Esophagus squamous epithelium (tissue), 5 donors: Measurements from ENCODE around the gene MAN1C1. TPM values are rescaled to one million over a fixed set of nuclear protein-coding genes. Genes with fewer than 3 reads are reported as not detected.
A peak's percentile ranks its signal among the peaks of the same experiment; 100 is the strongest.

ENCODE experiments used
- DNase-seq: peaks from one replicate; lab custom pipeline; 2025; lab: John Stamatoyannopoulos, UW
- H3K27ac ChIP-seq, 4 donors: fragments of 200-600 bp; sonication (generic); one replicate each; pipeline ENCODE4 v1.5.1; 2016 to 2019; ENCODE audit warnings: mild to moderate bottlenecking in 1 of 4
- H3K27me3 ChIP-seq, 4 donors: fragments of 200-600 bp; sonication (generic); 1 replicate in 3 of 4; 2 replicates in 1 of 4; pipeline versions ENCODE4 v1.5.1 to v1.6.0; 2017 to 2021; ENCODE audit warnings: antibody characterized with exemption in 1 of 4
- H3K36me3 ChIP-seq, 3 donors: fragments of 200-600 bp; sonication (generic); one replicate each; pipeline ENCODE4 v1.5.1; 2016 to 2019
- H3K4me1 ChIP-seq, 3 donors: fragments of 200-600 bp; sonication (generic); one replicate each; pipeline ENCODE4 v1.5.1; 2017 to 2019
- H3K4me3 ChIP-seq, 4 donors: fragments of 200-600 bp; sonication (generic); 1 replicate in 3 of 4; 2 replicates in 1 of 4; pipeline ENCODE4 v1.5.1; 2016 to 2019; ENCODE audit warnings: mild to moderate bottlenecking in 2 of 4, moderate library complexity in 1 of 4
- H3K9me3 ChIP-seq, 3 donors: fragments of 200-600 bp; sonication (generic); one replicate each; pipeline ENCODE4 v1.5.1; 2016 to 2019
- POLR2A ChIP-seq, 4 donors: fragments of 450-650 bp; IDR thresholded peaks; one replicate each; pipeline ENCODE4 v1.6.1; 2017; ENCODE audit warnings: antibody characterized with exemption in 4 of 4, mild to moderate bottlenecking in 4 of 4, moderate library complexity in 3 of 4
- WGBS, 2 donors: methylation state at CpG; one replicate each; pipeline ENCODE4 v1.1.5; 2018; 5-methylcytosine and 5-hydroxymethylcytosine counted together
- intact Hi-C: fragments of 100-400 bp; cut with DNase I; formaldehyde crosslinking; loops from one replicate; pipeline ENCODE4 v1.15.0; 2022
- total RNA-seq, 4 donors: library from RNA; depleted of rRNA; stranded (reverse); fragments of >200 nt; gene quantifications; one replicate each; pipeline ENCODE4 v1.1.0, GENCODE V29; 2016
- TF ChIP-seq, protein P1 (sequence below), 6 experiments: fragments of 450-650 bp in 4 of 6; fragments of 200-600 bp in 2 of 6; sonication (generic) in 2 of 6; IDR thresholded peaks; one replicate each; pipeline ENCODE4 v1.5.1; 2016 to 2019; ENCODE audit warnings: antibody characterized with exemption in 6 of 6, mild to moderate bottlenecking in 4 of 6, moderate library complexity in 4 of 6
- donor health status: DM: yes; HTN: yes; CAD: no.

MAN1C1 gene
- total RNA-seq, 4 donors from 2014 or later = 0.91 to 7.4 (median 3.8) TPM

GRCh38 chr1:25651036-25651640 lies 34.5 kb downstream of the MAN1C1 start:
- no peaks in the 10 kb centered on the region for H3K9me3 ChIP-seq
- H3K36me3 ChIP-seq = peaks cover 0 to 1% (median 0%) of the 10 kb centered on the region in 3 donors
- intact Hi-C loops = no loop called here
- peaks cover 0 to 59% (median 13%) of the 10 kb centered on the region in 3 donors for H3K4me1 ChIP-seq
- 69 to 91% methylated on average over 4 to 6 of the region's 8 CpGs for WGBS, 2 donors
- no peaks in the 10 kb centered on the region for H3K27me3 ChIP-seq
- H3K27ac ChIP-seq = peak overlapping the region in 2 of 4 donors; percentile 33 to 39
- no peak for TF ChIP-seq POLR2A (IDR thresholded peaks at IDR 0.05)
- TF ChIP-seq, protein P1, sequence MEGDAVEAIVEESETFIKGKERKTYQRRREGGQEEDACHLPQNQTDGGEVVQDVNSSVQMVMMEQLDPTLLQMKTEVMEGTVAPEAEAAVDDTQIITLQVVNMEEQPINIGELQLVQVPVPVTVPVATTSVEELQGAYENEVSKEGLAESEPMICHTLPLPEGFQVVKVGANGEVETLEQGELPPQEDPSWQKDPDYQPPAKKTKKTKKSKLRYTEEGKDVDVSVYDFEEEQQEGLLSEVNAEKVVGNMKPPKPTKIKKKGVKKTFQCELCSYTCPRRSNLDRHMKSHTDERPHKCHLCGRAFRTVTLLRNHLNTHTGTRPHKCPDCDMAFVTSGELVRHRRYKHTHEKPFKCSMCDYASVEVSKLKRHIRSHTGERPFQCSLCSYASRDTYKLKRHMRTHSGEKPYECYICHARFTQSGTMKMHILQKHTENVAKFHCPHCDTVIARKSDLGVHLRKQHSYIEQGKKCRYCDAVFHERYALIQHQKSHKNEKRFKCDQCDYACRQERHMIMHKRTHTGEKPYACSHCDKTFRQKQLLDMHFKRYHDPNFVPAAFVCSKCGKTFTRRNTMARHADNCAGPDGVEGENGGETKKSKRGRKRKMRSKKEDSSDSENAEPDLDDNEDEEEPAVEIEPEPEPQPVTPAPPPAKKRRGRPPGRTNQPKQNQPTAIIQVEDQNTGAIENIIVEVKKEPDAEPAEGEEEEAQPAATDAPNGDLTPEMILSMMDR (IDR thresholded peaks at IDR 0.05) = no peak
- H3K4me3 ChIP-seq = no peak overlapping the region
- no peak for DNase-seq

- no peak for DNase-seq
- no peaks in the 10 kb centered on the region for H3K36me3 ChIP-seq
- no peak overlapping the region for H3K4me3 ChIP-seq
- H3K27me3 ChIP-seq = no peaks in the 10 kb centered on the region
- peaks cover 0 to 68% (median 16%) of the 10 kb centered on the region in 3 donors for H3K4me1 ChIP-seq
- intact Hi-C loops = no loop called here
- TF ChIP-seq, protein P1 (IDR thresholded peaks at IDR 0.05) = no peak
- TF ChIP-seq POLR2A (IDR thresholded peaks at IDR 0.05) = no peak
- H3K9me3 ChIP-seq = no peaks in the 10 kb centered on the region
- WGBS, 2 donors = 85 to 90% methylated on average over 2 of the region's 12 CpGs
- peak overlapping the region in 1 of 4 donors; percentile 11 for H3K27ac ChIP-seq
Observed at GRCh38 chr1:25651824-25652741, 35.5 kb downstream of the MAN1C1 start.

GRCh38 chr1:25653558-25653957 lies 37.0 kb downstream of the MAN1C1 start:
- Histone ChIP-seq H3K4me1 (peaks cover under 1 to 69% (median 22%) of the 10 kb centered on the region in 3 donors), H3K9me3 (no peaks in the 10 kb centered on the region), H3K27me3 (no peaks in the 10 kb centered on the region), H3K27ac (no peak overlapping the region), H3K4me3 (no peak overlapping the region), H3K36me3 (no peaks in the 10 kb centered on the region)
- WGBS, 2 donors = 62 to 100% methylated on average over 1 to 7 of the region's 10 CpGs
- TF ChIP-seq POLR2A (IDR thresholded peaks at IDR 0.05) = no peak
- TF ChIP-seq, protein P1 (IDR thresholded peaks at IDR 0.05) = no peak
- intact Hi-C loops = no loop called here
- no peak for DNase-seq

DNA sequence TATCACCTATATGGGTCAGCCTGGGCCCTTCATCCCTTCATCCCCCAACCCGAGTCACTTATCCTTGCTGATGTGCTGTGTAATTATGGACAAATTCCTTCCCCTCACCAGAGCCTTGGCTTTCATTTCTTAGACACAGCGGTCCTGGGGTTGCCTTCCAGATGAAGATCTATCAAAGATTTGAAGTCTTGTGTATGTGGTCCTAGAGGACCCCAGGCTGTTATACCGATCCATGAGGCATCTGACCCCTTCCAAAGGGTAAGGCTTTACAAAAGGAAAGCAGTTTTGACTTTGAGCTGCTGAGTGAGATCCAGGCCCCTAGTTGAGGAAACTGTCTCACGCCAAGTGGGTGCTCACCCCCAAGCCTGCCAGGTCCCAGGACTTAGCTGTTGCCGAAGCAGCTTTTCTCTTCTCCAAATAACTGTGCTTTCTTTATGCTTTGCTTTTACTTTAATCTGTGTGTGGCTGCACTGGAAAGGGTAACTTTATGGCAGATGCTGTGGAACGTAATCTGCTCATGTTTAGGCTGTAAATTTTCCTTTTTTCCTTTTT lies 37.6 kb downstream of the MAN1C1 start:
- DNase-seq = no peak
- Histone ChIP-seq H3K27me3 (no peaks in the 10 kb centered on the region), H3K9me3 (no peaks in the 10 kb centered on the region), H3K4me1 (peaks cover 5 to 69% (median 22%) of the 10 kb centered on the region in 3 donors), H3K4me3 (no peak overlapping the region), H3K27ac (no peak overlapping the region), H3K36me3 (no peaks in the 10 kb centered on the region)
- TF ChIP-seq POLR2A (IDR thresholded peaks at IDR 0.05) = no peak
- TF ChIP-seq, protein P1 (IDR thresholded peaks at IDR 0.05) = no peak
- WGBS, 2 donors = 81 to 95% methylated on average over 6 of the region's 6 CpGs
- intact Hi-C loops = no loop called here
